ENCODE data around the gene EDA. TPM values are rescaled to one million over a fixed set of nuclear protein-coding genes. Genes with fewer than 3 reads are reported as not detected.
"Not testable (repeated sequence)": the region's sequence is repeated elsewhere in the genome, so short reads cannot be mapped to it uniquely, and the experiment has no call there.

Gene EDA
- total RNA-seq, 1 experiment from 2014 or later = 0.06 TPM

- DNase-seq (ENCODE audit: low read depth) = no peak
Measured at GRCh38 chrX:69746051-69746450, 130.1 kb downstream of the EDA start.

DNA sequence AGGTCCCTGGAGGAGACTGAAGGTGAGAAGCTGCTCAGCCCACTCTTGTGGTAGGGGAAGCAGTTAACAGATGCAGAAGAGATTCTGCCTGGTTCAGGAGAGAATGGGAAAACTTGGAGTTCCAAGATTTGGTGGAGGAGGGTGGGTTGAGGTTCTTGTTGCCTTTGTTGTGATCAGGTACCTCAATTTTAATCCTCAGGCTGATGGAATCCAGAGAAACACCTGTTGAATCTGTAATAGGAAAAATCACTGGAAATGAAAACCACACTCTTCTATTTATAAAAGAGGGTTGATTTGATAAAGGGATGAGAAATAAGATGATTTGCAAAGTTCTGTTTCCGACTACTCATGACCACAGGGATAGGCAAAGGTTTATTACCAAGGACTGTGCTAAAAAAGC, 132.1 kb downstream of the EDA start:
- no peak for DNase-seq (ENCODE audit: low read depth)

GRCh38 chrX:69759921-69760625, 144.2 kb downstream of the EDA start:
- DNase-seq (ENCODE audit: low read depth) = no peak

- no peak for DNase-seq (ENCODE audit: low read depth)
Measured at GRCh38 chrX:69761633-69762032, 145.7 kb downstream of the EDA start.

GRCh38 chrX:69762340-69762739, 146.4 kb downstream of the EDA start:
- no peak for DNase-seq (ENCODE audit: low read depth)

GRCh38 chrX:69793260-69793935, 177.5 kb downstream of the EDA start:
- no peak for DNase-seq (ENCODE audit: low read depth)

GRCh38 chrX:69795702-69796101, 179.8 kb downstream of the EDA start:
- DNase-seq (ENCODE audit: low read depth) = no peak

- DNase-seq (ENCODE audit: low read depth) = no peak
Measured at GRCh38 chrX:69807400-69807799, 191.5 kb downstream of the EDA start.

GRCh38 chrX:69808375-69808774, 192.5 kb downstream of the EDA start:
- DNase-seq (ENCODE audit: low read depth) = no peak

GRCh38 chrX:69813677-69814076, 197.8 kb downstream of the EDA start:
- no peak for DNase-seq (ENCODE audit: low read depth)

DNA sequence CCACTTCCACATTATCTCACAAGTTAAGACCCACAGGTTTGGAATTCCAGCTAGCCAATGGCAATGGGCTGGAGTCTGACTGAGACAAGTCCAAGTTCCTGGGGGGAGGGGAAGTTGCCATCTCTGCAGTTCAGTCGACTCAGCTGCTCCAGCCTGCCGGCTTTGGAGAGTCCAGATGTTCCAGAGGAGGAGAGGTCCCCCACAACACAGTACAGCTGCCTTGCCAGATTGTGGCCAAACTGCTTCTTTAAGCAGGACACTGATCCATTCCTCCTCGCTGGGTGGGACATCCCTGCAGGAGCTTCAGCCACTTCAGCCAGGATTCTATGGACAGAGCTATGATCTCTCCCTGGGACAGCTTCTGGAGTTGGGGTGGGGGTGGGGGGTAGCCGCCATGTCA, 199.2 kb downstream of the EDA start:
- DNase-seq (ENCODE audit: low read depth) = no peak

DNA sequence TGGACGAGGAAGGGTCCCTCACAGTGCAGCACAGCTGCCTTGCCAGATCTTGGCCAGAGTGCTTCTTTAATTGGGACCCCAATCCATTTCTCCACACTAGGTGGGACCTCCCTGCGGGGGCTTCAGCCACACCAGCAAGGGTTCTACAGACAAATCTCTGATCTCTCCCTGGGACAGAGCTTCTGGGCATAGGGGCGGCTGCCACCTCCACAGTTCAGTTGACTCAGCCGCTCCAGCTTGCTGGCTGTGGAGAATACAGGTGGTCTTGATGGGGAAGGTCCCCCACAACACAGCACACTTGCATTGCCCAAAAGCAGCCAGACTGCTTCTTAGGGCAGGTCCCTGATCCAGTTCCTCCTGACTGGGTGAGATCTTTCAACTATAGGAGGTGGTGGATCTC, 199.6 kb downstream of the EDA start:
- DNase-seq (ENCODE audit: low read depth) = no peak

GRCh38 chrX:69844636-69845035, 228.7 kb downstream of the EDA start:
- no peak for DNase-seq (ENCODE audit: low read depth)

GRCh38 chrX:69859999-69860398, 244.1 kb downstream of the EDA start:
- DNase-seq (ENCODE audit: low read depth) = not testable (repeated sequence)

- no peak for DNase-seq (ENCODE audit: low read depth)
Measured at GRCh38 chrX:69876221-69876620, 260.3 kb downstream of the EDA start.

DNA sequence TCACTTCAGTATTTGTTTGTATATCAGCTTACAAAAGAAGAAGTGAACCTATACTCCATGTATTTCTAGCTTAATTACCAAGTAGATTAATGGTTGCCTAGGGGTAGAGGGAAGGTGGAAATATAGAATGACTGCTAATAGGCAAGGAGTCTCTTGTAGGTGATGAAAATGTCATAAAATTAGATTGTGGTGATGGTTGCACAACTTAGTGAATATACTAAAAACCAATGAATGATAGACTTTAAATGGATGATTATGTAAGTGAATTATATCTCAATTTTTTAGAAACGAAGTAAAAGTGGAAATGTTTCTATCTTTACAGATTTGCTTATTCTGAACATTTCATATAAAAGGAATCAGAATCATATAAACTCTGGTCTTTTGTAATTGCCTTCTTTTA, 268.3 kb downstream of the EDA start:
- no peak for DNase-seq (ENCODE audit: low read depth)

- no peak for DNase-seq (ENCODE audit: low read depth)
Measured at GRCh38 chrX:69896046-69896445, 280.1 kb downstream of the EDA start.

GRCh38 chrX:69900491-69900890, 284.6 kb downstream of the EDA start:
- DNase-seq (ENCODE audit: low read depth) = no peak

GRCh38 chrX:69906447-69906846, 290.5 kb downstream of the EDA start:
- no peak for DNase-seq (ENCODE audit: low read depth)

DNA sequence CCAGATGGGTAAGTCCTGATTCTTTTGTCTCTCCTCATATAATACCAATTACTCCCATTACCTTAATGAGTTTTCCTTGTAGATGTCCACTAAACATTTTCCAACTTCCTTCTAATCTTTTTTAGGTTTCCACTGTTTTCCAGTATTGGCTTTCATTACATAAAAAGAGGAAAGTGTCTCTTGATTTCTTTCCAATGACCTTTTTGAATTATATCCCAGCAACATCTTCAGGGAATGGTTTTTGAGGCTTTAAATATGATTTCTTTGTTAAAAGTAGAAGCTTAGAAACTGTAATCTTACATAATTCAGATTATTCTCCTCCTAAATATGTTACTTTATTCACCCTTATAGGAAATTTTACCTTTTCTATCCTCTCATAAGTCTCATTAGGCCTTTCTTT, 298.9 kb downstream of the EDA start:
- no peak for DNase-seq (ENCODE audit: low read depth)

DNA sequence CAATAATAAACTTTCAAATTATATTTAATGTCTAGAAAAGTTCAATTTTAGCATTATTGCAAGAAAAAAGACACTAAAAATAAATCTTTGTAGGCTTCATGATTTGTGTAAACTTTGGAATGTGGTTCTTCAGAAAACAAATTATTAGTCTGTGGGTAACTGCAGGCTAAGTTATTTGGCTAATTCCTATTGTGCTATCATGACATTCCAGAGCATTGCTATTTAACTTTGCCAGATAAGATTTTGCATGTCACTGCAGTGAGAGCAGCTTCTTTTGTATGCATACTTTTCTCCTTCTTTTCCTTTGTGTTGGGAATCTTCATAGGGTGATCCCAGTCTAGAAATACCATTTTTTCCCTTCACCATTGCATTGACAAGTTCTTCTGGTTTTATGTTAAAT, 303.8 kb downstream of the EDA start:
- no peak for DNase-seq (ENCODE audit: low read depth)

DNA sequence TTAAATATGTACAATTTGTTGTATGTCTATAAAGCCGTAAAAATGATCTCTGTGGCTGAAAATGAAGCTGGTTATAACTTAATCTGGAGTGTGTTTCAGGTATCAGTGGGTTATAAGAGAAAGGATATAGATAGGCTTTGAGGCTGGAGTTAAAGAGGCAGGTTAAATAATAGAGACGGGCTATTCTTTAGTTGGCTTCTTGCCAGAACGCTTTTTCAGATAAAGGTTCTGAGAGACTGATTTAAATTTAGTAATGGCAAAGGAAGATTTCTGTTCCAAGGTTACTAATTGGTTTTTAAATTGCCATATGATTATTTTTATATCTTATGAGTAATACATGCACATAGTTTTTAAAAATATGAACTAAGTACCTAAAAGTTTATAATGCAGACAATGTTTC, 316.4 kb downstream of the EDA start:
- DNase-seq (ENCODE audit: low read depth) = no peak

DNA sequence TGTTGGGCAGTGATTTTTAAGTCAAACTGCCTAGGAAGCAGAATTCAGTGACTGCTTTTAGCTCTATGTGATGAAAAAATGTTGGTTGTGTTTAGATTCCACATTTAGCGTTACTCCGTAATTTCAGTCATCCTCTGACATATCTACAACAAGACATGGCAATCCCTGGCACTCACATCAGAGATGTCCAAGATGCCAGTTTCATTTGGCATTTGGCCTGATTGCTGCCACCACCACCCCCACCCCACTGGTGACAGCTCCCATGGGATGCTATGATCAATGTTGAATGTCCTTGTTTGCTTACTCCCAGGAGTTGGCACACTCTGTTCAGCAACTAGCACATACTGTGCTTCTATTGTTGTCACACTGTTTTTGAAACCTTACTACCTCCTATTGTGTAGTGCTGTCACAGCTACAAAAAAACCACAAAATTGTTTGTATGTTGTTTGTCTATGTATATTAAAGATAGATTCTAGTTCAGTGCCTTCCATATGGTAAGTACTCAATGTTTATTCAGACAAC, 332.4 kb downstream of the EDA start:
- no peak for DNase-seq (ENCODE audit: low read depth)
